Measurements from ENCODE around the gene FIGNL1.

DNA sequence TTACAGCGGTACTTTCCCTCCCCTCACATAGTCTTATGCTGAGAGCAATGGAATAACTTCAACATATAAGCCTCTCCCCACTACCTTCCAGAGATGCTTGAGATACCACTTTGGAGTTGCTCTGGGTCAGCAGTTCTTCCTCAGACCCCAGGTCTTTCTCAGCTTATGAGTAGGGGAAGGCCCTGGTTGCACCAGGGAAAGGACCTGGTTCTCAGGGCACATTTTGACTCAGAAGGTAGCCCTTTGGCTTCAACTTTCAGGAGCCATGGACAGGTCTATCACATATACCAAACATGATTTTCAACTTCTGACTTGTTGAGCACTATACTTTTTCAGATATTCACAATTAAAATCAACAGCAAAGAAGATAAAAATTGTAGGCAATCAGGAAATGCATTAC, 11.5 kb upstream of the FIGNL1 start:
- TF ChIP-seq, protein P1, sequence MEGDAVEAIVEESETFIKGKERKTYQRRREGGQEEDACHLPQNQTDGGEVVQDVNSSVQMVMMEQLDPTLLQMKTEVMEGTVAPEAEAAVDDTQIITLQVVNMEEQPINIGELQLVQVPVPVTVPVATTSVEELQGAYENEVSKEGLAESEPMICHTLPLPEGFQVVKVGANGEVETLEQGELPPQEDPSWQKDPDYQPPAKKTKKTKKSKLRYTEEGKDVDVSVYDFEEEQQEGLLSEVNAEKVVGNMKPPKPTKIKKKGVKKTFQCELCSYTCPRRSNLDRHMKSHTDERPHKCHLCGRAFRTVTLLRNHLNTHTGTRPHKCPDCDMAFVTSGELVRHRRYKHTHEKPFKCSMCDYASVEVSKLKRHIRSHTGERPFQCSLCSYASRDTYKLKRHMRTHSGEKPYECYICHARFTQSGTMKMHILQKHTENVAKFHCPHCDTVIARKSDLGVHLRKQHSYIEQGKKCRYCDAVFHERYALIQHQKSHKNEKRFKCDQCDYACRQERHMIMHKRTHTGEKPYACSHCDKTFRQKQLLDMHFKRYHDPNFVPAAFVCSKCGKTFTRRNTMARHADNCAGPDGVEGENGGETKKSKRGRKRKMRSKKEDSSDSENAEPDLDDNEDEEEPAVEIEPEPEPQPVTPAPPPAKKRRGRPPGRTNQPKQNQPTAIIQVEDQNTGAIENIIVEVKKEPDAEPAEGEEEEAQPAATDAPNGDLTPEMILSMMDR (IDR thresholded peaks at IDR 0.05): no peak
- no peak for TF ChIP-seq ZFX (IDR thresholded peaks at IDR 0.05; ENCODE audit: borderline replicate concordance)

All from 22Rv1 (cell line).